Left ventricle myocardium inferior (tissue), 1 donor: ENCODE data around the gene PKHD1. TPM values are rescaled to one million over a fixed set of nuclear protein-coding genes. Genes with fewer than 3 reads are reported as not detected.

Source experiments
- DNase-seq: peaks from one replicate; pipeline ENCODE4 v3.0.0-alpha.2; 2020
- H3K27ac ChIP-seq: fragments of 200-600 bp; replicated peaks from 2 replicates; pipeline ENCODE4 v1.8.0; 2021
- H3K27me3 ChIP-seq: fragments of 200-600 bp; 2 replicates; pipeline ENCODE4 v1.8.0; 2021; ENCODE audit warnings: low read depth
- H3K36me3 ChIP-seq: fragments of 200-600 bp; 2 replicates; pipeline ENCODE4 v1.8.0; 2021
- H3K4me1 ChIP-seq: fragments of 200-600 bp; 2 replicates; pipeline ENCODE4 v1.8.0; 2021
- H3K4me3 ChIP-seq: fragments of 200-600 bp; 2 replicates; pipeline ENCODE4 v1.8.0; 2021; ENCODE audit warnings: mild to moderate bottlenecking, moderate library complexity
- H3K9me3 ChIP-seq: fragments of 200-600 bp; replicated peaks from 2 replicates; pipeline ENCODE4 v1.8.0; 2021
- intact Hi-C: fragments of 100-400 bp; cut with micrococcal nuclease; formaldehyde crosslinking; loops from one replicate; pipeline ENCODE4 v1.11.0; 2022
- total RNA-seq: library from RNA; stranded (reverse); fragmentation: NEBNext Ultra II Directional; extraction: Animal tissue kit (Norgen Biotek cat#: 25700); gene quantifications from one replicate; pipeline ENCODE4 v1.2.1, GENCODE V29; 2021
- TF ChIP-seq, protein P1 (sequence below): fragments of 200-600 bp; IDR thresholded peaks from 2 replicates; pipeline ENCODE4 v1.8.0; 2021; ENCODE audit warnings: antibody characterized with exemption, mild to moderate bottlenecking, borderline replicate concordance
- donor health status: DM: no; HTN: yes; CAD: no; lungs with severe emphysema.

PKHD1 gene
- total RNA-seq, 1 donor from 2014 or later: not detected

DNA sequence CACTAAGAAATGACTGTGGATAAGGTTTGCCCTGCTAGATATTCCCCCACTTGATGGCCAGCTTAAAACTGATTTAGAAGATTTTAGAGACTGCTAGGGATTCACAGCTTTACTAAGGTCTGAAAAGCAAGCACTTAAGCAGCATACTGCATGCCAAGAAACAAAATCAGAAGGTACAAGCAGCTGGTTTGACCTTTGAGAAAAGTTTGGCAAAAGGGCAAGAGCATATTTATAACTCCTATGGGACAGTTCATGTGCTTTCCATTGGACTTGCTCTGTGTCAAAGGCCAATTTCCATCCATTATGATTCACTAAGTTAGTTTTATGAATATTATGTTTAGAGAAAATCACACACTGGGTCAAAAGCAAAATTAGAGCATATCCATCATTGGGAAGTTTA lies 402.8 kb downstream of the PKHD1 start:
- Histone ChIP-seq H3K27ac (peak overlapping the region; percentile 22), H3K9me3 (no peaks in the 10 kb centered on the region), H3K27me3 (no peaks in the 10 kb centered on the region), H3K4me3 (no peak overlapping the region), H3K4me1 (peaks cover 8% of the 10 kb centered on the region), H3K36me3 (no peaks in the 10 kb centered on the region)
- intact Hi-C loops: no loop called here
- no peak for DNase-seq
- TF ChIP-seq, protein P1, sequence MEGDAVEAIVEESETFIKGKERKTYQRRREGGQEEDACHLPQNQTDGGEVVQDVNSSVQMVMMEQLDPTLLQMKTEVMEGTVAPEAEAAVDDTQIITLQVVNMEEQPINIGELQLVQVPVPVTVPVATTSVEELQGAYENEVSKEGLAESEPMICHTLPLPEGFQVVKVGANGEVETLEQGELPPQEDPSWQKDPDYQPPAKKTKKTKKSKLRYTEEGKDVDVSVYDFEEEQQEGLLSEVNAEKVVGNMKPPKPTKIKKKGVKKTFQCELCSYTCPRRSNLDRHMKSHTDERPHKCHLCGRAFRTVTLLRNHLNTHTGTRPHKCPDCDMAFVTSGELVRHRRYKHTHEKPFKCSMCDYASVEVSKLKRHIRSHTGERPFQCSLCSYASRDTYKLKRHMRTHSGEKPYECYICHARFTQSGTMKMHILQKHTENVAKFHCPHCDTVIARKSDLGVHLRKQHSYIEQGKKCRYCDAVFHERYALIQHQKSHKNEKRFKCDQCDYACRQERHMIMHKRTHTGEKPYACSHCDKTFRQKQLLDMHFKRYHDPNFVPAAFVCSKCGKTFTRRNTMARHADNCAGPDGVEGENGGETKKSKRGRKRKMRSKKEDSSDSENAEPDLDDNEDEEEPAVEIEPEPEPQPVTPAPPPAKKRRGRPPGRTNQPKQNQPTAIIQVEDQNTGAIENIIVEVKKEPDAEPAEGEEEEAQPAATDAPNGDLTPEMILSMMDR: no peak

DNA sequence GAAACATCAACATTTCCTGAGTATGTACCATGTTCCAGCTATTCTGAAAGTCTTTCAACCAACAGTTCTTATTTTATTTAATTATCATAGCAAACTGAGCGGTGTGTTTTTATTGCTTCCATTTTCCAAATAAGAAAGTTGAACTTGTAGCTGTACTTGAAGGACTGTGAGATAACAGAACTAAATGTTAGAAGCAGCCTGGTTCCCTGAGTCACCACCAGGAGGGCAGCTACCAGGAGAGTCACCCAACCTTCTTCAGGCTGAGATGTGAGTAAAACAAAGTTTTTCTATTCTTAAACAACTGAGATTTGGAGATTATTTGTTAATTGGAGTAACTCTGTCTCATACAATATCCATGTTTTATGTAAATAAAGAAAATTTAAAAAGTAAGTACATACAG lies 403.4 kb downstream of the PKHD1 start:
- H3K36me3 ChIP-seq: no peaks in the 10 kb centered on the region
- DNase-seq: no peak
- H3K4me3 ChIP-seq: no peak overlapping the region
- H3K27ac ChIP-seq: no peak overlapping the region
- peaks cover 13% of the 10 kb centered on the region for H3K4me1 ChIP-seq
- no peaks in the 10 kb centered on the region for H3K9me3 ChIP-seq
- H3K27me3 ChIP-seq: no peaks in the 10 kb centered on the region
- intact Hi-C loops: no loop called here
- TF ChIP-seq, protein P1: peak; percentile 23

DNA sequence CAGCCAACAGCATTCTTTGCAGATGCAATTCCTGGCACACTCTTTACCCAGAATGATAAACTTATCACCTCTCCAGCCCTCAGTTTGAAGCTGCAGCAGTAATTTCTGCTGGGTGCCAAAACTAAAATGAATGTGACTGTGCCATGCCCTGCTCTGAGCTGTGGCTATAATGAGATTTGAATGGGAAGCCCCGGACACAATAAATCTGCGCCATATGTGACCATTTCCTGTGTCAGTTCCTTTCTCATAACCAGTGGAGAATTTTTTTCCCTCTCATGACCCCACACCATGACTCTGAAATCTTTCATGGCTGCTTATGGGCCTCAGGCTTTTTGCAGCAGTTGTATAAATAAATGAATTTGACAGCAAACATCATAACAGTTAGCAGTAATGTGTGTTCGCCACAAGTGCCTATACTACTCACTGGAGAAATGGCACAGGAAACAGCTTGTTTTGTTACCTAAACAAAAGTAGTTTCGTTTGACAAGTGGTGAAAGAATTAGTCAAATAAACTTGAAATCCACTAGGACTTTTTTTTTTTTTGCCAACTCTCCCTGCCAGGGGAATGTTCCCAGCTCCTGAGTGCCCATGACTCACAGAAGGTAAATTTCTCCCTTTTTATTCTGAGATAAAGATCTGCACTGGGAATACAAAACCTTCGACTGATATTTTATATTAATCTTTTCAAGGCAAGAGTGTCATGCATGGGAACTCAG lies 408.4 kb downstream of the PKHD1 start:
- H3K9me3 ChIP-seq: no peaks in the 10 kb centered on the region
- peak overlapping the region; percentile 79 for H3K27ac ChIP-seq
- H3K36me3 ChIP-seq: no peaks in the 10 kb centered on the region
- H3K4me1 ChIP-seq: peaks cover 17% of the 10 kb centered on the region
- intact Hi-C loops: no loop called here
- TF ChIP-seq, protein P1: no peak
- DNase-seq: no peak
- H3K27me3 ChIP-seq: no peaks in the 10 kb centered on the region
- no peak overlapping the region for H3K4me3 ChIP-seq

DNA sequence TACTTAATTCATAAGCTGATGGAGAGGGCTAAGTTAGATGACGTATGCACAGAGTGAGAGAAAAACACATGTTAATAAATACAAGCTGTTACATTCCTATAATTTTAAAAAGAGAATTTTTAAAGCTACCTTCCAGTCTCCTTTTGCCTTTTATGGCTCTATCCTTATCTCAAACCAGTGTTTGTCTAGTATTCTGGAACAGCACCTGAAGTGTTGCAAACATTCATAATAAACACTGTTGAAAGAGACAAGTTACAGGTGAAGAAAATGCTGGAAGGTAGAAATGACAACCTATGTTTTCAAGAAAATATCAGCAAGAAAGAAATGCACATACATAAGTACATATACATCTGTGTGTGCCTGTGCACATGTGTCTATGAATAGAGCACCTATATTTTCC lies 409.1 kb downstream of the PKHD1 start:
- no peak overlapping the region for H3K4me3 ChIP-seq
- peaks cover 17% of the 10 kb centered on the region for H3K4me1 ChIP-seq
- H3K27me3 ChIP-seq: no peaks in the 10 kb centered on the region
- no peak overlapping the region for H3K27ac ChIP-seq
- H3K36me3 ChIP-seq: no peaks in the 10 kb centered on the region
- TF ChIP-seq, protein P1: no peak
- H3K9me3 ChIP-seq: no peaks in the 10 kb centered on the region
- intact Hi-C loops: no loop called here
- no peak for DNase-seq

DNA sequence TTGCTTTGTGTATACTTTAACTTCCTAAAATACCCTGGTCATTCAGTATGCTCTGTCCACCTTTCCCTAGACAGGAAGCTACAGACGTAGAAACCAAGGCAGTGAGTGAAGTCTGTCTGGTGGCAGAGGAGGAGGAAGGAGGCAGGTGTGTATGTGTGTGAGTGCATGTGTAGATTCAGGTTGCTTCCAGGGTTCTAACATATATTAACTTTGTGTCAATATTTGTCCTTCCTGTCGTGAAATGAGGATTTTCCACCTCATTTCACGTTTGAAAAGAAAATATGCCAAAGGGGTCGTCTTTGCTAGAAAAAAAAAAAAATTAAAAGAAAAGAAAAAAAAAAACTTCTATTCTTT lies 411.5 kb downstream of the PKHD1 start:
- intact Hi-C loops: no loop called here
- H3K36me3 ChIP-seq: no peaks in the 10 kb centered on the region
- DNase-seq: no peak
- TF ChIP-seq, protein P1: no peak
- H3K4me3 ChIP-seq: no peak overlapping the region
- no peaks in the 10 kb centered on the region for H3K9me3 ChIP-seq
- no peaks in the 10 kb centered on the region for H3K27me3 ChIP-seq
- peaks cover 17% of the 10 kb centered on the region for H3K4me1 ChIP-seq
- no peak overlapping the region for H3K27ac ChIP-seq
